ENCODE data around the gene PHC2. TPM values are rescaled to one million over a fixed set of nuclear protein-coding genes. Genes with fewer than 3 reads are reported as not detected.

PHC2 gene
- total RNA-seq, 1 donor from 2014 or later, result 65.0 TPM

GRCh38 chr1:33302325-33302724 is 128.6 kb downstream of the PHC2 start:
- DNase-seq (ENCODE audit: low spot score), result no peak
- Histone ChIP-seq H3K36me3 (no peaks in the 10 kb centered on the region), H3F3A (ENCODE audit: low read depth) (peaks cover 5% of the 10 kb centered on the region), H4K20me1 (ENCODE audit: low read depth) (no peaks in the 10 kb centered on the region), H3K27me3 (peaks cover 22% of the 10 kb centered on the region), H3K9me3 (ENCODE audit: low read depth) (no peaks in the 10 kb centered on the region), H3K4me2 (no peak overlapping the region), H3K4me3 (no peak overlapping the region), H3K4me1 (no peaks in the 10 kb centered on the region), H2AFZ (replicated peaks) (no peak overlapping the region), H3K9ac (no peak overlapping the region), H3K27ac (no peak overlapping the region), H3K79me2 (ENCODE audit: low read depth) (no peaks in the 10 kb centered on the region)
- peaks cover 2% of the 10 kb centered on the region for H3K4me1 Mint-ChIP-seq
- no peak overlapping the region for H3K4me3 Mint-ChIP-seq
- peaks cover 2% of the 10 kb centered on the region for H3K9me3 Mint-ChIP-seq
- H3K36me3 Mint-ChIP-seq, result peaks cover 29% of the 10 kb centered on the region
- TF ChIP-seq EZH2 (IDR thresholded peaks at IDR 0.05) (no peak), EZH2phosphoT487 (IDR thresholded peaks at IDR 0.05) (no peak), CTCF (IDR thresholded peaks at IDR 0.05) (no peak)
- H3K27ac Mint-ChIP-seq, result no peak overlapping the region
- H3K27me3 Mint-ChIP-seq (ENCODE audit: insufficient read depth, low read depth), result peaks cover 7% of the 10 kb centered on the region

GRCh38 chr1:33301273-33301984 is 129.5 kb downstream of the PHC2 start:
- Histone ChIP-seq H3K9me3 (ENCODE audit: low read depth) (no peaks in the 10 kb centered on the region), H3K4me1 (no peaks in the 10 kb centered on the region), H3K9ac (no peak overlapping the region), H4K20me1 (ENCODE audit: low read depth) (no peaks in the 10 kb centered on the region), H3K4me2 (no peak overlapping the region), H3K27me3 (peaks cover 13% of the 10 kb centered on the region), H3K36me3 (no peaks in the 10 kb centered on the region), H3K27ac (no peak overlapping the region), H2AFZ (replicated peaks) (no peak overlapping the region), H3K79me2 (ENCODE audit: low read depth) (no peaks in the 10 kb centered on the region), H3K4me3 (no peak overlapping the region), H3F3A (ENCODE audit: low read depth) (peaks cover 5% of the 10 kb centered on the region)
- peaks cover 2% of the 10 kb centered on the region for H3K9me3 Mint-ChIP-seq
- peaks cover 2% of the 10 kb centered on the region for H3K4me1 Mint-ChIP-seq
- no peak overlapping the region for H3K4me3 Mint-ChIP-seq
- H3K27me3 Mint-ChIP-seq (ENCODE audit: insufficient read depth, low read depth), result peaks cover 7% of the 10 kb centered on the region
- TF ChIP-seq CTCF (IDR thresholded peaks at IDR 0.05), result no peak
- no peak for TF ChIP-seq EZH2phosphoT487 (IDR thresholded peaks at IDR 0.05)
- no peak for TF ChIP-seq EZH2 (IDR thresholded peaks at IDR 0.05)
- DNase-seq (ENCODE audit: low spot score), result no peak
- no peak overlapping the region for H3K27ac Mint-ChIP-seq
- peaks cover 36% of the 10 kb centered on the region for H3K36me3 Mint-ChIP-seq

GRCh38 chr1:33300673-33301072 is 130.2 kb downstream of the PHC2 start:
- Histone ChIP-seq H3K4me3 (no peak overlapping the region), H3K9me3 (ENCODE audit: low read depth) (no peaks in the 10 kb centered on the region), H4K20me1 (ENCODE audit: low read depth) (no peaks in the 10 kb centered on the region), H2AFZ (replicated peaks) (no peak overlapping the region), H3K79me2 (ENCODE audit: low read depth) (no peaks in the 10 kb centered on the region), H3K4me1 (no peaks in the 10 kb centered on the region), H3K36me3 (no peaks in the 10 kb centered on the region), H3K9ac (no peak overlapping the region), H3K27me3 (peaks cover 6% of the 10 kb centered on the region), H3K4me2 (no peak overlapping the region), H3F3A (ENCODE audit: low read depth) (peaks cover 5% of the 10 kb centered on the region), H3K27ac (no peak overlapping the region)
- peaks cover 38% of the 10 kb centered on the region for H3K36me3 Mint-ChIP-seq
- no peak for DNase-seq (ENCODE audit: low spot score)
- H3K27ac Mint-ChIP-seq, result no peak overlapping the region
- H3K4me1 Mint-ChIP-seq, result no peaks in the 10 kb centered on the region
- no peak overlapping the region for H3K4me3 Mint-ChIP-seq
- H3K27me3 Mint-ChIP-seq (ENCODE audit: insufficient read depth, low read depth), result peaks cover 4% of the 10 kb centered on the region
- no peak for TF ChIP-seq EZH2 (IDR thresholded peaks at IDR 0.05)
- TF ChIP-seq EZH2phosphoT487 (IDR thresholded peaks at IDR 0.05), result no peak
- TF ChIP-seq CTCF (IDR thresholded peaks at IDR 0.05), result no peak
- H3K9me3 Mint-ChIP-seq, result peaks cover 2% of the 10 kb centered on the region
